GM19351 (cell line): ENCODE measurements around the gene DHRS7B.
A peak's percentile ranks its signal among the peaks of the same experiment; 100 is the strongest.
"Not testable (repeated sequence)": the region's sequence is repeated elsewhere in the genome, so short reads cannot be mapped to it uniquely, and the experiment has no call there.

Experiments
- ATAC-seq: cut with Tn5 transposase; IDR thresholded peaks from one replicate; pipeline ENCODE4 v1.9.1; 2021; ENCODE audit warnings: mild to moderate bottlenecking, moderate library complexity; ENCODE audit not compliant: unreplicated experiment

The DHRS7B gene, protein sequence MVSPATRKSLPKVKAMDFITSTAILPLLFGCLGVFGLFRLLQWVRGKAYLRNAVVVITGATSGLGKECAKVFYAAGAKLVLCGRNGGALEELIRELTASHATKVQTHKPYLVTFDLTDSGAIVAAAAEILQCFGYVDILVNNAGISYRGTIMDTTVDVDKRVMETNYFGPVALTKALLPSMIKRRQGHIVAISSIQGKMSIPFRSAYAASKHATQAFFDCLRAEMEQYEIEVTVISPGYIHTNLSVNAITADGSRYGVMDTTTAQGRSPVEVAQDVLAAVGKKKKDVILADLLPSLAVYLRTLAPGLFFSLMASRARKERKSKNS

DNA sequence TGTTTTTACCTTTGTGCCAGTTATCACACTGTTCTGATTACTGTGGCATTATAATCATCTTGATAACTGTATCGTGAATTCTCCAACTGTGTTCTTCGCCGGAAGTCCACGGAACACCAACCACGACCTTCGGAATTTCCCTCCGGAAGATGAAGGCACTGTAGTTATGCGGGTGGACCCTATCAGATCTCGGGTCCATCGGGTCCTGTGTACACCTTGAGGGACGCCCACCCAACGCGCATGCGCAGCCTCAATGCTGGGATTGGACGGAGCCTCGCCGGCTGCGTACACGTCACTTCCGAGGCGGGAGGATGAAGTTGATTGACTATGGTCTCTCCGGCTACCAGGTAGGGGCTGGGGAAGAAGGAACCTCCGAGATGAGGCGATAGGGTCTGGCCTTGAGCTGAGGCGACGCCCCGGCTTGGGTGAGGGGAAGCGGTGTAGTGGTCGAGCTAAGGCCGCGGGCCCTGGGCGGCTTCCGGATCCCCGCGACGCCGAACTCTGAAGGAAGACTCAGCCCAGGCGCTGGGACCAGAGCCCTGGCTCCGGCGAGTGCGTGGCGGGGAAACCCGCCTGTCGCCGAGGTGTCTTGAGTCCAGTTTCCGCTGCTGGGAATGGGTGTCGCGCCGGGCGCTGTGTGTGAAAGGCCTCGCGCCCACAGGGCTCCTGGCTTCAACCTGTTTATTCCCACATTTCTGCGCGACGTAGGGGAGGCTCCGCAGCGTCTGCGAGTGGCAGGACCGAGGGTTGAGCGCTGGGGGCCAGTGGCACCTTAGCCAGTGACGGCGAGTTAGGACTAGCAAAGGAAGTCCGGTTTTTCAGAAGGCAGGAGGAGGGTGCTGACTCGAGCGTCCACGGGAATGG lies at the start of gene DHRS7B:
TSS of gene DHRS7B (plus strand) at position 320 of the 864 bp plus-strand sequence. CDS start at position 328, 8 bp downstream.
- peak; percentile 95 for ATAC-seq

DNA sequence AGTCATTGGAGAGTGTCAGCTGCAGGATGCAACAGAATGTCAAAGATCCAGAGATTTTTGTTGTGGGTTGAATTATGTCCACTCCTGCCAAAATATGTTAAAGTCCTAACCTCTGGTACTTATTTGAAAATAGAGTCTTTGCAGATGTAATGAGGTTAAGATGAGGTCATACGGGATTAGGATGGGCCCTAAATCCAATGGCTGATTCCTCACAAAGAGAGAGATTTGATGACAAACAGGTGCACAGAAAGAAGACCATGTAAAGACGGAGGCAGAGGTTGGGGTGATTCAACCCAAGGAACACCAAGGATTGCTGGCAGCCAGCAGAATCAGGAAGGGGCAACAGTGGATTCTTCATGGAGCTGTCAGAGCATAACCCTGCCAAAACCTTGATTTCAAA lies 49.5 kb upstream of the DHRS7B start:
- ATAC-seq, result no peak

DNA sequence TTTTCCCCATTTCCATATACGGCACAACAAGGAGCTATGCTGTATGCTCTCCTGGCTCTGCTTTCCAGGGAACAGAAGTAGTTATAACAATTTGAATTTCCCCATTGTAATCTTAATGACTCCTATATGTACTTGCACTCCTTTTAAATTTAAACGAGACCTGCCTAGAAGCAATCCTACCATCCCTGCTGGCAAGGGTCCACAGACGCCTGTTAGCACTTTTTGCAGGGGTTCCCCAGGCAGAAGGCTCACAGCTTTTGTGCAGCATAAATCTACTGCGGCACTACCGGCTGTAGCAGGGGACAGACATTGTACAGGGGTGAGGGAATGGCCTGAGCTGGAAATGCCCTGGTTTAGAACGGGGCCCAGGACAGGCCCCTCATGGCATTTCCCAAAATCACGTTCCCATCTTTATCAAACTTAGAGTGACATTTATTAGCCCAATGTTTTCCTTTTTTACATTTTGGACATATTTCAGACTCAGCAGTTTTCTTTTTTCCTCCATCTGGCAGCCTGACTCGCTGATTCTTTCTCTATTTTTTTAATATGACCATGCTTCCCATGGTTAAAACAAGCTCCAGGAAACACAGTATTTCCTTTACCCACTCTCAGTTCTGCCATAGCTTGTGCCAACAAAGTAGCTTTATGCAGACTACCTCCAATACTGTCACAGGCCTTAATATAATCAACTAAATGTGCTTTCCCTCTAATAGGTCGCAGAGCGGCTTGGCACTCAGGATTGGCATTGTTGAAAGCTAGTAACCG lies 48.6 kb upstream of the DHRS7B start:
- no peak for ATAC-seq

DNA sequence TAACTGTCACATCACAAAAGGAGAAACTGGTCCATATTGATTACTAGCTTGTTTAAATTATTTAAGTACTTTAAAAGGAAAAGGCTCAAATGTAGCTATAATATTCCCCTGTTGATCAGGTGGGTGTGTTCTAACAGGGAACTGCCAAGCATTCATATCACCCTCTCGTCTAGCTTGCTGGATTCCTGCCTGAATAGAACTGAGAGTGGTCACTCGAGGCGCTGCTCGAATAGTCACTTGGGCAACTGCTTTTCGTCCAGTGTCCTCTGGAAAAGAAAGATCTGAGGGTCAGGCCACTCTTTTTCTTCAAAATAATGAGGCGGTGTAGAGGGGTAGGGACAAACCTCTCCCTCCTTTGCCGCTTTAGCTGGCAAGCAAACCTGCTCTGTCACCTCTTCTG lies 47.6 kb upstream of the DHRS7B start:
- no peak for ATAC-seq

DNA sequence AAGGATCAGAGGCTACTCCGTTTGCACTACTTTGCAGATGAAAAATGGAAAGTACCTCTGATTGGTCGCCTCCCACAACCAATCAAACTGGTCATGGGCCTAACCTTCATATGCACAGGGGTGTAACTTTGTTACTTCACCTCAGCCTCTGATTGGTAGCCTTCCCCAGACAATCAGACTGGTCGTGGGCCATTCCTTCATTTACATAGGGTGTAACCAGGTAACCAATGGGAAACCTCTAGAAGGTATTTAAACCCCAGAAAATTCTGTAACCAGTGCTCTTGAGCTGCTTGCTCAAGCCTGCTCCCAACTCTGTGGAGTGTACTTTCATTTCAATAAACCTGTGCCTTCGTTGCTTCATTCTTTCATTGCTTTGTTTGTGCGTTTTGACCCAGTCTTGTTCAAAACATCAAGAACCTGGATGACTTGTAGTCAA lies 44.7 kb upstream of the DHRS7B start:
- ATAC-seq, result no peak

DNA sequence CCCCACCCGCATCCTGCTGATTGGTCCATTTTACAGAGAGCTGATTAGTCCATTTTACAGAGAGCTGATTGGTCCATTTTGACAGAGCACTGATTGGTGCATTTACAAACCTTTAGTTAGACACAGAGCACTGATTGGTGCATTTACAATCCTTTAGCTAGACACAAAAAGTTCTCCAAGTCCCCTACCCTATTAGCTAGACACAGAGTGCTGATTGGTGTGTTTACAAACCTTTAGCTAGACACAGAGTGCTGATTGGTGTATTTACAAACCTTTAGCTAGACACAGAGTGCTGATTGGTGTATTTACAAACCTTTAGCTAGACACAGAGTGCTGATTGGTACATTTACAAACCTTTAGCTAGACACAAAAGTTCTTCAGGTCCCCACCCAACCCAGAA lies 41.5 kb upstream of the DHRS7B start:
- not testable (repeated sequence) for ATAC-seq

DNA sequence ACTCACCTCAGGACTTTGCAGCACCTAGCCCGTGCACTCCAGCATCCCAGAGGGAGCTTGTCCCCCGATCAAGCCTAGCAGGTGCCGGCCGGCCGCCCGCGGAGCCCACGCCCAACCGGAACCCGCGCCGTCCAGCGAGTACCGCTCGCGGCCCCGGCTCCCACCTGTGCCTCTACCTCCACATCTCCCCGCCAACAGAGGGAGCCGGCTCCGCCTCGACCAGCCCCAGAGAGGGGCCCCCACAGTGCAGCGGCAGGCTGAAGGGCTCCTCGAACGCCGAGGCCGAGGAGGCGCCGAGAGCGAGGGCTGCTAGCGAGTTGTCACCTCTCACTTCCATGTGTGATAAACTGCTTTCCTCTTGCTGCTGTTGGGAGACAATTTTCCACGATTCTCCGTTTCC lies 41.1 kb upstream of the DHRS7B start:
- no peak for ATAC-seq

DNA sequence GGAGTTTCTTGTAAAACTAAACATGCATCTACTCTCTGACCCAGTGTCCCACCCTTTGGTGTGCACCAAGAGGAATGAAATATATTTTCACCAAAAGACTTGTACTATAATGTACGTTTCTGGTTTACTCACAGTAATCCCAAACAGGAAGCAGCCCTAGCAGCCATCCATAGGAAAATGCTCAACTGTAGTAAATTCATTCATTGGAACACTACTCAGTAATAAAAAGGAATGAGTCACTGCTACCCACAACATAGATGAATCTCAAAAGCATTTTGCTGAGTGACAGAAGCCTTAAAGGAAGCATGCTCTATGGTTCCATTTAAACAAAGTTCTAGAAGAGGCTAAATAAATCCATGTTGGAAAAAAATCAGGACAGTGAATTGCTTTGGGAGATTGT lies 37.6 kb upstream of the DHRS7B start:
- no peak for ATAC-seq

DNA sequence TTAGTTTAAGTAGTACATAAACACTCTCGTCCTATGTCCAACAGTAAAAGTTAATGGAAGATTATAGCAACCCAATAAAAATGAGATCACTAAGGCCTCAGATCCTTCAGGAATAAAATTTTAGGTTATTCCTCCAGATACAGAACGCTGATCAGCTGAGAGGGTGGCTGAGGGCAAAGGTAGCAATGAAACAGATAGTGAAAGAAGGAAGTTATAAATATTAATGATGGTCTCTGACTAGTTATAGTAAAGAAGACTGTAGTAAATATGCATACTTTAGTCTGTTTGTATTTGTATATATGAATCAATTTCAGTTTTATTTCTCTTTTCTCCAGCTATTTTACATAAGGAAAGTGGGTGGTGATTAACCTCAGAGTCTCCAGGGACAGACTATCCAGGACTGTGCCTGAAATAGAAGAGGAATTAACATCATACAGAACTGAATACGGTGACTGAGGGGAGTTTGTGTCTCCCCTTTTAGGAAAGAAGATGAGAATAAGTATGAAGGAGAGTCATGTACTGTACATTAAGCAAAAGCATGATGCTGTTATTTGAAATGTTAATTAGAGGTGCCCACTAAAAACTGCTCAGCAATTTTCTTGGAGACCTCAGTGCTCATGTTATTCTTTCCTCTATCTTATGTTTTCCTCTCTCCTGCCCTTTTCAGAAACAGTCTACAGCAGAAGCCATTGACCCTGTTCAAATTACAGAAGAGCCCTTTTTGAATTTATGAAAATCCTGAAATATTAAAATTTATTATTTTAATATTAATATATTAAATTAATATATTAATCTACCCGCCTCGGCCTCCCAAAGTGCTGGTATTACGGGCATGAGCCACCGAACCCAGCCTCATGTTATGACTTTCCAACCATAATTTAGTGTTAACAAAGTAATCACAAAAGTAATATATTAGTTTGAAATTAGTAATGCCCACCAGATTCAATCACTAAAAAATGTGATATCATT lies 36.5 kb upstream of the DHRS7B start:
- peak; percentile 65 for ATAC-seq

DNA sequence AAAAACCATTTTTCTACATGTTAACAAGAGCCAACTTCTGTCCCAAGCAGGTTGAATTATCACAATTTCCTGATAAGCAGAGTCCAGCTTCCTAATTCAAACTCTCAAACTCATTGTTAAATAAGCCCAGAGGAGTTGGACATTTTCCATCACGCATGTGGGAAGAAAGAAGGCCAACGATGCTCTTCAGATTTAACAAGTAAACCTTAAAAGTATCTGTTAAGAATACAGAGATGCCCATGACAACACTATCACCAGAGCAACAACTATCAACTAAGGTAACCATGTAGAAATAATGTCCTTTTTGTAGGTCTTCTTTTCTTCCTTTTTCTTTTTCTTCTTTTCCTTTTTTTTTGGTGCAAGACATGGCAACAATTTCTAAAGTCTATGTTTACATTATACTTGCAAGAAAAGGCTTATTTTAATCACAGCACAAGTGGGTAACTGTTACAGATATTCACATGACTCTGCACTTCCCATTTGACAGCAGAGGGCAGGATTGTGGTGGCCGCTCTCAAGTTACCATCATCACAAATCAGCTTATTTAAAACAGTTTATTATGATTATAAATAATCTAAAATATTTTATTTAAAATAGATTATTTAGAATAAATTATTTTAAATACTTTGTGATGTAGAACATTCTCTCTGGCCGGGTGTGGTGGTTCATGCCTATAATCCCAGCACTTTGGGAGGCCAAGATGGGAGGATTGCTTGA lies 35.7 kb upstream of the DHRS7B start:
- ATAC-seq, result no peak

DNA sequence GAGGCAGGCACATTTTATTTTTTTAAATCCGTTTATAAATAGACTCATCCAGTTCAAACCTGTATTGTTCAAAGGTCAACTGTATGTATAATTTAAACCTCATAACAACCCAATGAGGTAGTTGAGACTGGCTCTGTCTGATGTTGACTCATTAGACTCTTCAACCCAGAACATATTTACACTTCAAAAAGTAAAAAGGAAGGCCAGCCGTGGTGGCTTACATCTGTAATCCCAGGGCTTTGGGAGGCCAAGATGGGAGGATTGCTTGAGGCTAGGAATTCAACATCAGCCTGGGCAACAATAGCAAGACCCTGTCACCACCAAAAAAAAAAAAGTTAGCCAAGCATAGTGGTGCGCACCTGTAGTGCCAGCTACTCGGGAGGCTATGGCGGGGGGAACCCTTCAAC lies 32.5 kb upstream of the DHRS7B start:
- no peak for ATAC-seq

DNA sequence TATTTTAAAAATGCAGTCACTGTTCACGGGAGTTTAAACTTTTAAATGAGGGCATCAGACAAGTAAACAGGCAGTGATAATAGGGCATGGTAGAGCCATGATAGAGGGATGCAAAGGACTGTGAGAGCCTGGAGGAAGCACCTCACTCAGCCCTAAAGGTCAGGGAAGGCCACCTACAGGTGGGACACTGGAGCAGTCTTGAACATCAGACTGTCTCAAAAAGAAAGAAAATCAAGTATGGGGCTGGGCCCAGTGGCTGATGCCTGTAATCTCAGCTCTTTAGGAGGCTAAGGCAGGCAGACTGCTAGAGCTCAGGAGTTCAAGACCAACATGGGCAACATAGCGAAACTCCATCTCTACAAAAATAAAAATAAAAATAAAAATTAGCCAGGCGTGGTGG lies 31.0 kb upstream of the DHRS7B start:
- no peak for ATAC-seq

DNA sequence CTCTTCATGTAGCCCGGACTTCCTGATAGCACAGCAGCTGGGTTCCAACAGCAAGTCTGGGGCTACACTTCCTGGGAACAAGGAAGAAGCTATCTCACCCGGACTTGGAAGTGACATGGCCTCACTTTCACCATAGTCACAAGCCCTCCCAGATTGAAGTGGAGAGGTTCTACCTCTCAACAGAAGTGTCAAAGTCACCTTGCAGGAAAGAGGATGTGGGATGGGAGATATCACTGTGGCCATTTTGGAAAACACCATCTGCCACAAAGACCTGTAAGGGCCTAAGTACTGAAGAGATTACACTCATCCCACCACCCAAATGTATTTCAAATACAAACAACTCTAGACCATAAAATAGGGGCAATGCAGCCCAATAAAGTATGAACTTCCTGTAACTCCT lies 29.9 kb upstream of the DHRS7B start:
- ATAC-seq, result no peak

DNA sequence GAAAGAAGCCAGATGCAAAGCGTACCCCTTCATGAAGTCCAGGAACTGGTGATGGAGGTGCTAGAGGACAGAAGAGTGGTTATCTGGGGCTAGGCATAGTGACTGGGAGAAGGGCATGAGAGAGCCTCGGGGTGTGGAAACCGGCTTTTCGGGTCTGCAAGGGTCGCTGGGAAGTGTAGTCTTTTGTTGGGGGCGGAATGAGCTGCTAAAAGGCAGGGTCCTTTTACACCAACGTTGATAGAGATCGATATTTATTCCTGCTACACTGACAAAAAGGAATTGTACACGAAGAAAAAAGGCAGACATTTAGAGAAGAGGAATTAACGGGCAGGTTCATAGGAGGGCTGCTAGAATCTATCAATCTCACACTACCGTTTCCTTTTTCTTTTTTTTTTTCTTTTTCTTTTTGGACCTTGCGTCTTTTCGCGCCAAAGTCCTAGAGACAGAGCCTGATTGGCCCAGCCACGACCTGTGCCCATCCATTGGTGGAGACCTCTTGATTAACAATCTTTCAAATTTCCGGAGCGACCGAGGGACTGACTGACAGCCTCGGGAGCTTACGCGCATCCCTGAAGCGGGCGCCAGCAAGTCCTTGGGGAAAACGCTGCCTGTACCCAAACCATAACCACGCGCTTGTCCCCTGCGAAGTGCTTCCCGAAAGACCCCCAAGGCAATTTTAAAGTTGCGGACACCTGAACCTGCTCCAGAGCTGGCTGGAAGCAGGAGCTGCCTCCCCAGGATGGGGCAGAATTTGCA lies 27.7 kb upstream of the DHRS7B start:
- peak; percentile 92 for ATAC-seq

DNA sequence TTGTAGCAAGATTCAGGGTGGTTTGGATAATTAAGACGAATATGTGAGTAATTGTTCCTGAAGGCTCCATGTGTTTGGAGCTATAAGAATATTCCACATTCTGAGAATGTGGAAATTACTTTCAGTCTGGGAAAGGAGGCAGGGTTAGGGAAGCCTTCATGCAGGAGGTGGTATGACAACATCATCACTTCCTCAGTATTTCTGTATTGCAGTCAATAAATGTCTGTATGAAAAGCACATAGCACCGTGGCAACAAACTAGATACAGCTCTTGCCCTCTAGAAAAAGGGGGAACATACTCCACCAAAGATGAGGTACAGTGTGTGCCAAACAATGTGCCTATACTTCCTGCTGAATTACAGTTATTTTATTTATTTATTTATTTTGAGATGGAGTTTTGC lies 26.1 kb upstream of the DHRS7B start:
- no peak for ATAC-seq

DNA sequence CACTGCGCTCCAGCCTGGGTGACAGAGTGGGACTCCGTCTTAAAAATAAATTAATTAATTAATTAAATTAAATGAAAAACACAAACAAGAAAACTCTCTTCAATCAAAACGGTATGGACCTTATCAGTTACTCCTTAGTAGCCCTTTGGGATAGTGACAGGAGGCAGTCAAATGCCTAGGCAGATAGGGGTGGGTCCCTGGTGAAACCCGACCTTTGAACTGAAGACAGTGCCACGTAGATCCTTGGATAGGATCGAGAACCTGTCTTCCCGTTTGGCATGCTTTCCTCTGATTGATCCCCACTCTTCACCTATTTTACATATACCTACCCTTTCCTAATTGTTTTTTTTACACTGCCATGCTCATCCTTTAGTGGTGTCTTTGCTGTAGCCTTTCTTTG lies 22.2 kb upstream of the DHRS7B start:
- no peak for ATAC-seq

DNA sequence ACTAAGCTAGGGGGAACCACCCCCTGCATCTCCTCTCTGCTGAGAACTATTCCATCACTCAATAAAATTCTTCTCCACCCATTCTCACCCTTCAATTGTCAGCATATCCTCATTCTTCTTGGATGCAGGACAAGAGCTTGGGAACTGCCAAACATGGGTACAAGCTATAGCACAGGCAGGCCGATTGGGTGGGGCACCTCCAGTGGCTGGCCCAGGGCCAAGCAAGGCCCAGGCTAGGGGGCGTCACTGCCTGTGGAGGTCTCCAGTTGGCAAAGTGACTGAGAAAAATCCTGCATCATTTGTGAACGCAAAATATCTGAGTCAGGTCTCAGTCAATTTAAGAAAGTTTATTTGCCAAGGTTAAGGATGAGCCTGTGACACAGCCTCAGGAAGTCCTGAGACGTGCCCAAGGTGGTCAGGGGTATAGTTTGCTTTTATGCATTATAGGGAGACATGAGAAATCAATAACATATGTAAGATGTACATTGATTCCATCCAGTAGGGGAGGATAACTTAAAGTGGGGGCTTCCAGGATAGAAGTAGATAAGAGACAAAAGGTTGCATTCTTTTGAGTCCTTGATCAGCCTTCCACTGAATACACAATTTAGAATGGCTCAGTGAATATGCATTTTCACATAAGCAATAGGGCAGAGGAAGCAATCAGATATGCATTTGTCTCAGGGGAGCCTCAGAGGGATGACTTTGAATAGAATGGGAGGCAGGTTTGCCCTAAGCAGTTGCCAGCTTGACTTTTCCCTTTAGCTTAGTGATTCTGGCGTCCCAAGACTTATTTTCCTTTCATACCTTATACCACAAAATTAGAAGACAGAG lies 21.5 kb upstream of the DHRS7B start:
- no peak for ATAC-seq

DNA sequence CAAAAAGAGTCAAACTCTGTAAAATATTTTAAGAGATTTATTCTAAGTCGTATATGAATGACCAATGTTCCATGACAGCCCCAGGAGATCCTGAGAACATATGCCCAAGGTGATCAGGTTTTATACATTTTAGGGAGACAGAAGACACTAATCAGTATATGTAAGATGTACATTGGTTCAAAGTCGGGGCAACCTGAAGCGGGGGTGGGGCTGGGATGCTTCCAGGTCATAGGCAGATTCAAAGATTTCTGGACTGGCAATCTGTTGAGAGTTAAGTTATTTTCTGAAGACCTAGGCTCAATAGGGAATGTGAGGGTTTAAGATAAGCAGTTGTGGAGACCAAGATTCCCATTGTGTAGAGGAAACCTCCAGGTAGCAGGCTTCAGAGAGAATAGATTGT lies 20.4 kb upstream of the DHRS7B start:
- no peak for ATAC-seq
